ENCODE data around the gene PITPNM1. TPM values are rescaled to one million over a fixed set of nuclear protein-coding genes. Genes with fewer than 3 reads are reported as not detected.

PITPNM1 gene
- polyA plus RNA-seq, 1 experiment, result 14.4 TPM

GRCh38 chr11:67523556-67524479 lies 18.7 kb upstream of the PITPNM1 start:
- Histone ChIP-seq H3K27me3 (ENCODE audit: control insufficient read depth, insufficient read depth, low read length) (peaks cover under 1% of the 10 kb centered on the region; the same call in 1 of the 2 replicates), H3K4me3 (ENCODE audit: low read depth, low read length) (no peak overlapping the region), H3K36me3 (ENCODE audit: control insufficient read depth, insufficient read depth, low read length) (no peaks in the 10 kb centered on the region)
- DNase-seq (ENCODE audit: low read depth), result no peak
- ChIA-PET POLR2A (no interaction called here), CTCF (no interaction called here)
- no peak for TF ChIP-seq CTCF (IDR thresholded peaks at IDR 0.05; ENCODE audit: insufficient read depth, low read depth, low read length)

- no peak within 1 kb of the TSS for H3K4me3 ChIP-seq (ENCODE audit: low read depth, low read length)
- TF ChIP-seq CTCF (IDR thresholded peaks at IDR 0.05; ENCODE audit: insufficient read depth, low read depth, low read length), result no peak
- no peak for DNase-seq (ENCODE audit: low read depth)
- POLR2A ChIA-PET, result no interaction called here
- no peaks in the 10 kb centered on the region for H3K36me3 ChIP-seq (ENCODE audit: control insufficient read depth, insufficient read depth, low read length)
- CTCF ChIA-PET, result interaction anchor here (0.8 kb wide), 1 partner anchor 16 kb away, joined by 3 read pairs; no protein-coding TSS in a partner anchor
- peaks cover 1% of the 10 kb centered on the region; the same call in 1 of the 2 replicates for H3K27me3 ChIP-seq (ENCODE audit: control insufficient read depth, insufficient read depth, low read length)
These were observed 17.8 kb upstream of the PITPNM1 start, which contains the start of gene CABP2 for GRCh38 chr11:67522844-67523555. Gene CABP2 (minus strand): TSS chr11:67523446. CDS start chr11:67523326, 120 bp downstream.

- TF ChIP-seq CTCF (IDR thresholded peaks at IDR 0.05; ENCODE audit: insufficient read depth, low read depth, low read length), result no peak
- ChIA-PET CTCF (interaction anchor here (0.8 kb wide), 1 partner anchor 15 kb away, joined by 3 read pairs; no protein-coding TSS in a partner anchor), POLR2A (no interaction called here)
- Histone ChIP-seq H3K4me3 (ENCODE audit: low read depth, low read length) (no peak overlapping the region), H3K27me3 (ENCODE audit: control insufficient read depth, insufficient read depth, low read length) (0 out of 2 replicates have a peak, but pooled peaks cover 1% of the 10 kb centered on the region), H3K36me3 (ENCODE audit: control insufficient read depth, insufficient read depth, low read length) (no peaks in the 10 kb centered on the region)
- no peak for DNase-seq (ENCODE audit: low read depth)
These were observed 17.2 kb upstream of the PITPNM1 start for GRCh38 chr11:67522338-67522737.

GRCh38 chr11:67521924-67522323 lies 16.8 kb upstream of the PITPNM1 start:
- CTCF ChIA-PET, result interaction anchor here (0.8 kb wide), 1 partner anchor 15 kb away, joined by 3 read pairs; no protein-coding TSS in a partner anchor
- Histone ChIP-seq H3K36me3 (ENCODE audit: control insufficient read depth, insufficient read depth, low read length) (no peaks in the 10 kb centered on the region), H3K4me3 (ENCODE audit: low read depth, low read length) (no peak overlapping the region), H3K27me3 (ENCODE audit: control insufficient read depth, insufficient read depth, low read length) (0 out of 2 replicates have a peak, but pooled peaks cover 1% of the 10 kb centered on the region)
- no peak for DNase-seq (ENCODE audit: low read depth)
- POLR2A ChIA-PET, result no interaction called here
- no peak for TF ChIP-seq CTCF (IDR thresholded peaks at IDR 0.05; ENCODE audit: insufficient read depth, low read depth, low read length)

Data from BJ (cell line).